Measurements from ENCODE around the gene RTL1.

RTL1 gene

DNA sequence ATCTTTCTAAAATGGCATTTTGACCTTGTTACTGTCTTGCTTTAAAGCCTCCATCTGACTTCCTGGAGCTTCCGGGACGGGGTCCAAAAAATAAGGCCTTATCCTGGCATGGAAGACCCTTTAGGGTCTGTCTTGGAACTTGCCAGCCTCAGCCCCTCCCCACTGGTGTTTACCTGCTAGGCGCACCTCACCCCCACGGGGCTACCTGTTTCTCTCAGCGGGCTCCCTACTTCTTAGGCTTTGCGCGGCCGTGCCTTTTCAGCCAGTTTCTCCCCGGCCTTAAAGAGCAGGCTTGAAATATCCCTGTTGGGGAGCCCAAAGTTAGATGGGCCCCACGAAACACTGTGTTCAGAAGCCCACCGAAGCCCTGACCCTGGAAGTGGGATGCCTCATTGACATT, 5.1 kb downstream of the RTL1 start:
- no peak for DNase-seq

GRCh38 chr14:100896369-100897060, 7.0 kb downstream of the RTL1 start:
- DNase-seq, result no peak

- DNase-seq, result no peak
Measured at GRCh38 chr14:100895411-100895810, 8.1 kb downstream of the RTL1 start.

GRCh38 chr14:100894416-100894815, 9.1 kb downstream of the RTL1 start:
- DNase-seq, result no peak

GRCh38 chr14:100893760-100894159, 9.8 kb downstream of the RTL1 start:
- no peak for DNase-seq

- no peak for DNase-seq
Measured at GRCh38 chr14:100893228-100893601, 10.3 kb downstream of the RTL1 start.

DNA sequence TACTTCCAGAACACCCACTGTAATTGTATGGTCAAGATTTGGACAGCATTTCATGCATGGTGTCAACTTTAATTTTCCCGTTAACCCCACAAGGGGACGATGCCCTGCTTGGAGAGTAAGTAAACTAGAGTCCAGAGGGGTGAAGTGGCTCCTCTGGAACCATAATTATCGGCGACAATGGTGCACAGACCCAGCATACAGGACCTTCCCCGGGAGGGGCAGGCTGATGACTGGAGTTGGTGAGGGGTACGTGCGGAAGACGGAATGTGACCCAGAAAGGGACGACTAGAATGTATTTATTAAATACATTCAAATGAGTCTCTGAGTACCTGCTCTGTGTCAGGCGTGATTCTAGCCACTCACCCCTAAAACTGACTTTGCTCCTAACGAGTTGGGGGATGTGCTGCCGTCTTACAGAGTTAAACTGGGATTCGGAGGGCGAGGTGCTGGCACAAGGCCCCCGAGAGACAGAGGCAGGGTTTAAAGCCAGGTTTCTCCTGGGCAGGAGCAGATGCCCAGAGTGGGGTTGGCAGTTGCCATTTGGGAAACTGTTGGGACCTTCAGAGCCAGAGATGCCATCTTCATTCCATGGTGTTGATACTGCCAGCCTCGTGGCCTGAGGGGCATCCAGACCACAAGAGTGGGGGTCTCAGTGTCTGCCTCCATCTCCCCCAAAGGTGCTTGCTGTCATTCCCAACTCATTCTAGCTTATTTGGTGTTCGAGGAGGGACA, 10.9 kb downstream of the RTL1 start:
- no peak for DNase-seq

- no peak for DNase-seq
Measured at GRCh38 chr14:100891501-100892445, 11.7 kb downstream of the RTL1 start.

GRCh38 chr14:100891051-100891450, 12.5 kb downstream of the RTL1 start:
- DNase-seq, result no peak

DNA sequence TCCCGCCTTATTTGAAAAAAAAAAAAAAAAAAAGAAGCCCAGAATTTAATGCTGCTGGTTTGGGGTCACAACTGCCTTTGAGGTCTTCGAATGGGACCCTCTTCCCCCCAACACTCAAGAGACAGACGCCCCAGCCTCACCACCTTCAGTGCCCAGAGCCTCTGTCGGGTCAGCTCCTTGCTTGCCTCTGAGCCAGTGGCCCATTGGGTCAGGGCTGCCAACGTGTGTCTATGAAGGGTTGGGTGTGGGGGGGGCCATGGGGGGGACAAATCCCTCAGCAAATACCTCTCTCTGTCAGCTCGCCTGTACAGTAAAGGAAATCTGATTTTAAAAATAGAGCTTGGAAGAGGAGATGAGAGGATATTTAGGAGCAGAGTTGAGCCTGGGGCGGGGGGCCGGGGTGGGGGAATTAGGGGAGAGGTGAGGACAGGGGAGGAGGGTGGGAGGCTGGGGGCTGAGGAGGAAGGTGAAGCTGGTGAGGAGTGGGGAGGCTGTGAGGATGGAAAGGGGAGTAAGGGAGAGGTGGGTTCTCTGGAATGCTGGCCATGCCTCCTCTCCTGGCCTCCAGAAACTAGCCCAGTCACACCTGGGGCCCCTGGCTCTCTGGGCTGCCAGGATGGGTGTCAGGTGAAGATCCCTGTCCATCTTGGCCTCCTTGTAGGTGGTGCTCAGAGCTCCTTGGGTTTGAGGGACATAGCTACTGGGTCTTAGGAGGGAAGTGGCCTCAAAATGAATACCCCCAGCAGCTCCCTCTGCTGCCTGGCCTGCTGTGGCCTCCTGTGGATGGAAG, 13.3 kb downstream of the RTL1 start:
- no peak for DNase-seq

DNA sequence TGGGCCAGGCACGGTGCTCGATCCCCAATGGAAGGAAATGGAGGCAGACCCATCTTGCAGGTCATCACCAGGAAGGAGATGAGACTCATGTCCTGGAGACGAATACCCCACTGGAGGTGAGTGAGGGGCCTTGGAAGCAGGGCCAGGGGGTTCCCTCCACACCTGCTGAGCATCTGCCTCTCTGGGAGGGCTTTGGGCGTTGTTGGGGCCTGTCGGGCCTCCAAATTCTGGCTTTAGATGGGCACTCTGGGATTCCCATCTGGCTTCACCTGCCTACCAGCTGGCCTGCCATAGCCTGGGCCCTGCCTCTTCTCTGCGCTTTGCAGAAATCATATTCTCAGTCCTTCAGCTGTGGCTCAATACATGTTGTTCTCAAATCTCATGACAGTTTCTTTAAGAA, 13.9 kb downstream of the RTL1 start:
- DNase-seq, result no peak

DNA sequence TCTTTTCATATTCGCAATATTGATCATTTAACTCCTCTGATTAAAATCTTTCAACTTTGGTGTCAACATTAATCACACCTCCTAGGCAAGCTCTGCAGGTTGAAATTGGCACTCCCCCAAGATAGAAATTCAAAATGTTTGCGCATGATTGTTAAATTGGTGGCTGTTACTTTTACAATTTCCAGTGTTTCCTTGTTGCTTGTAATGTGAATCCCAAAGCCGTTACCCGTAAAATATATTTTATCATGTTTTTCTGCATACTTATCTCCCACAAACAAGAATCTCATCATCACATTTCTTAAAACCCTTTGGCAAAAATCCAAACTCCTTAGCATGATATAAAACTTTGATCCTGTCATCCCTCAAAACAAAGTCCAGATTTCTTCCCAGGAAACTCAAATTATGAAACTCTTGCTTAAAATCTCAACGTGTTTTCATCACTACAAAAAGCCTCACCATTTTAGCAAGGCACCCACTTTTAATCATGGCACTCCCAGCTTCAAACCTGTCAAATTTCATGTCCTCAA, 14.7 kb downstream of the RTL1 start:
- DNase-seq, result no peak

- DNase-seq, result no peak
Measured at GRCh38 chr14:100887728-100888335, 15.7 kb downstream of the RTL1 start.

DNA sequence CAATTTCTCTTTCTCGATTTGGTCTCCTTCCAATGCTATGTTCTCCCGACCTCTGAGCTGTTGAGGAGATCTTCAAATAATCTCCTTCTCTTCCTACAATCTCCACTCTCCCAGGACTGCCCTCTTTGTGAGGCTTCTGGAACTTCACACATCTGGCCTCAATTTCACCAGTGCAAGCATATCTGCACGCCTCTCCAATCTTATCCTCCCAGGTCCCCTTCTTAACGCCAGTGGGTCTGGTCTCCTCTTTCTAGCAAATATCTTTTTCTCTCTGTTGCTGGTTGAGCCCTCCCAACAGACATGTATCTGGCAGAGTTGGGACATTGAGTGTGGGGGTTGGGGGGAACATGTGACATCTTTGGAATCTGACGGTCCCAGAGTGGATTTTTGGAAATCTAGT, 17.9 kb downstream of the RTL1 start:
- no peak for DNase-seq

- no peak for DNase-seq
Measured at GRCh38 chr14:100885196-100885595, 18.3 kb downstream of the RTL1 start.

DNA sequence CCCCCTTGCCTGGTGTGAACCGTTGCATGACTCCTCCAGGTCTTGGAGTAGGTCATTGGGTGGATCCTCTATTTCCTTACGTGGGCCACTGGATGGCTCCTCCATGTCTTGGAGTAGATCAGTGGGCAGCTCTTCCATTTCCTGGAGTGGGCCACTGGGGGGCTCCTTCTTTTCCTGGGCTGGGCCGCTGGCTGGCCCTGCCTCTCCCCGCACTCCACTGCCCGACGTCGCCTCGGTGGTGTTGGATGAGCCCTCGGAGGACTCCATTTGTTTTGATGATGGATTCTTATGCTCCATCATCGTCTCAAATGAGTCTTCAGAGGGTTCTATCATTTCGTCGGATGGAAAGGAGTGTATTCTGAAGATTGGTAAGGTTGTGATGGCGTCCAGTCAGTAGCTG, 19.1 kb downstream of the RTL1 start:
- no peak for DNase-seq

GRCh38 chr14:100883789-100884101, 19.8 kb downstream of the RTL1 start:
- no peak for DNase-seq

- no peak for DNase-seq
Measured at GRCh38 chr14:100882991-100883788, 20.3 kb downstream of the RTL1 start.

GRCh38 chr14:100882026-100882967, 21.2 kb downstream of the RTL1 start:
- DNase-seq, result no peak

Measured in CD4-positive, alpha-beta T cell treated with Interferon alpha-2 for 1 hour (primary cell).